Mucosa of descending colon (tissue), 3 donors: Measurements from ENCODE around the gene RAF1. TPM values are rescaled to one million over a fixed set of nuclear protein-coding genes. Genes with fewer than 3 reads are reported as not detected.

ENCODE experiments used
- ATAC-seq: fragments of 200-7000 bp; cut with Tn5 transposase; one replicate; pipeline ENCODE4 v1.9.1; 2020; ENCODE audit warnings: mild to moderate bottlenecking, moderate library complexity
- DNase-seq, 3 donors: peaks; one replicate each; pipeline ENCODE4 v3.0.0-alpha.2; 2020
- H3K36me3 ChIP-seq: fragments of 200-600 bp; one replicate; pipeline ENCODE4 v1.8.0; 2021; ENCODE audit warnings: low read depth, mild to moderate bottlenecking
- H3K4me1 ChIP-seq: fragments of 200-600 bp; one replicate; pipeline ENCODE4 v1.8.0; 2021; ENCODE audit warnings: low read depth, mild to moderate bottlenecking
- H3K4me3 ChIP-seq: fragments of 200-600 bp; one replicate; pipeline ENCODE4 v1.8.0; 2021; ENCODE audit warnings: mild to moderate bottlenecking
- H3K9me3 ChIP-seq: fragments of 200-600 bp; one replicate; pipeline ENCODE4 v1.8.0; 2021; ENCODE audit warnings: mild to moderate bottlenecking
- intact Hi-C, 2 donors: fragments of 100-400 bp; cut with DNase I in 1 of 2; cut with micrococcal nuclease in 1 of 2; formaldehyde crosslinking; loops; one replicate each; pipeline versions ENCODE4 v1.11.0 to v1.11.1; 2022; cut with DNase I, micrococcal nuclease
- total RNA-seq, 3 donors: library from RNA; stranded (reverse); fragmentation: NEBNext Ultra II Directional in 2 of 3; extraction: Animal tissue kit (Norgen Biotek cat#: 25700) in 2 of 3; gene quantifications; one replicate each; pipeline versions ENCODE4 v1.2.1 to v1.2.4, GENCODE V29; 2021 to 2023
- TF ChIP-seq, protein P1 (sequence below): fragments of 200-600 bp; IDR thresholded peaks from one replicate; pipeline ENCODE4 v1.8.0; 2022; ENCODE audit warnings: antibody characterized with exemption, mild to moderate bottlenecking
- donor health status: DM: no; HTN: no; CAD: no; lungs with moderate emphysema.
- donor health status: DM: no; HTN: no; CAD: no.
- donor health status: DM: no; HTN: yes; CAD: no.

Gene RAF1
- total RNA-seq, 3 donors from 2014 or later: 75.4 to 99.7 (median 76.9) TPM

- intact Hi-C loops: no loop called here
- ATAC-seq (no peak), DNase-seq (no peak)
- H3K36me3 ChIP-seq: peaks cover 9% of the 10 kb centered on the region
- H3K9me3 ChIP-seq: no peaks in the 10 kb centered on the region
- no peak overlapping the region for H3K4me3 ChIP-seq
- TF ChIP-seq, protein P1, sequence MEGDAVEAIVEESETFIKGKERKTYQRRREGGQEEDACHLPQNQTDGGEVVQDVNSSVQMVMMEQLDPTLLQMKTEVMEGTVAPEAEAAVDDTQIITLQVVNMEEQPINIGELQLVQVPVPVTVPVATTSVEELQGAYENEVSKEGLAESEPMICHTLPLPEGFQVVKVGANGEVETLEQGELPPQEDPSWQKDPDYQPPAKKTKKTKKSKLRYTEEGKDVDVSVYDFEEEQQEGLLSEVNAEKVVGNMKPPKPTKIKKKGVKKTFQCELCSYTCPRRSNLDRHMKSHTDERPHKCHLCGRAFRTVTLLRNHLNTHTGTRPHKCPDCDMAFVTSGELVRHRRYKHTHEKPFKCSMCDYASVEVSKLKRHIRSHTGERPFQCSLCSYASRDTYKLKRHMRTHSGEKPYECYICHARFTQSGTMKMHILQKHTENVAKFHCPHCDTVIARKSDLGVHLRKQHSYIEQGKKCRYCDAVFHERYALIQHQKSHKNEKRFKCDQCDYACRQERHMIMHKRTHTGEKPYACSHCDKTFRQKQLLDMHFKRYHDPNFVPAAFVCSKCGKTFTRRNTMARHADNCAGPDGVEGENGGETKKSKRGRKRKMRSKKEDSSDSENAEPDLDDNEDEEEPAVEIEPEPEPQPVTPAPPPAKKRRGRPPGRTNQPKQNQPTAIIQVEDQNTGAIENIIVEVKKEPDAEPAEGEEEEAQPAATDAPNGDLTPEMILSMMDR: no peak
- H3K4me1 ChIP-seq: no peaks in the 10 kb centered on the region
Measured at GRCh38 chr3:12578742-12579141, 85.2 kb downstream of the RAF1 start.

GRCh38 chr3:12577379-12577778 is 86.5 kb downstream of the RAF1 start:
- intact Hi-C loops: no loop called here
- TF ChIP-seq, protein P1: no peak
- ATAC-seq: no peak
- no peak overlapping the region for H3K4me3 ChIP-seq
- peaks cover 6% of the 10 kb centered on the region for H3K36me3 ChIP-seq
- no peak for DNase-seq
- H3K9me3 ChIP-seq: no peaks in the 10 kb centered on the region
- no peaks in the 10 kb centered on the region for H3K4me1 ChIP-seq

- no peak for DNase-seq
- Histone ChIP-seq H3K36me3 (peaks cover 12% of the 10 kb centered on the region), H3K9me3 (no peaks in the 10 kb centered on the region), H3K4me1 (no peaks in the 10 kb centered on the region), H3K4me3 (no peak overlapping the region)
- intact Hi-C loops: no loop called here
- no peak for ATAC-seq
- TF ChIP-seq, protein P1: no peak
Measured at GRCh38 chr3:12574661-12575060, 89.3 kb downstream of the RAF1 start.

- Histone ChIP-seq H3K4me1 (no peaks in the 10 kb centered on the region), H3K36me3 (peaks cover 12% of the 10 kb centered on the region), H3K9me3 (no peaks in the 10 kb centered on the region), H3K4me3 (no peak overlapping the region)
- no peak for DNase-seq
- ATAC-seq: no peak
- TF ChIP-seq, protein P1: no peak
- intact Hi-C loops: no loop called here
Measured at GRCh38 chr3:12574131-12574530, 89.8 kb downstream of the RAF1 start.

- TF ChIP-seq, protein P1: no peak
- intact Hi-C loops: no loop called here
- no peak for ATAC-seq
- Histone ChIP-seq H3K9me3 (no peaks in the 10 kb centered on the region), H3K4me3 (no peak overlapping the region), H3K36me3 (peaks cover 12% of the 10 kb centered on the region), H3K4me1 (no peaks in the 10 kb centered on the region)
- DNase-seq: no peak
Measured at GRCh38 chr3:12571986-12572385, 91.9 kb downstream of the RAF1 start.

GRCh38 chr3:12569836-12570235 is 94.1 kb downstream of the RAF1 start:
- intact Hi-C loops: no loop called here
- H3K36me3 ChIP-seq: peaks cover 12% of the 10 kb centered on the region
- TF ChIP-seq, protein P1: no peak
- no peak overlapping the region for H3K4me3 ChIP-seq
- ATAC-seq (no peak), DNase-seq (no peak)
- H3K4me1 ChIP-seq: no peaks in the 10 kb centered on the region
- H3K9me3 ChIP-seq: no peaks in the 10 kb centered on the region
